DOHH2 (cell line): ENCODE data around the gene SEMA4G.

Experiments used
- EZH2phosphoT487 ChIP-seq: fragments of 200-600 bp; sonication (generic); IDR thresholded peaks from 2 replicates; pipeline ENCODE4 v1.6.1; 2017; ENCODE audit warnings: borderline replicate concordance, mild to moderate bottlenecking, antibody characterized with exemption, low read length, moderate library complexity, mixed read lengths
- TF ChIP-seq, protein P1 (sequence below): fragments of 200-600 bp; sonication (generic); IDR thresholded peaks from one replicate; pipeline ENCODE4 v1.5.1; 2014; ENCODE audit warnings: antibody characterized with exemption, mild to moderate bottlenecking, low read depth, low read length; ENCODE audit not compliant: poor library complexity, severe bottlenecking

- TF ChIP-seq, protein P1, sequence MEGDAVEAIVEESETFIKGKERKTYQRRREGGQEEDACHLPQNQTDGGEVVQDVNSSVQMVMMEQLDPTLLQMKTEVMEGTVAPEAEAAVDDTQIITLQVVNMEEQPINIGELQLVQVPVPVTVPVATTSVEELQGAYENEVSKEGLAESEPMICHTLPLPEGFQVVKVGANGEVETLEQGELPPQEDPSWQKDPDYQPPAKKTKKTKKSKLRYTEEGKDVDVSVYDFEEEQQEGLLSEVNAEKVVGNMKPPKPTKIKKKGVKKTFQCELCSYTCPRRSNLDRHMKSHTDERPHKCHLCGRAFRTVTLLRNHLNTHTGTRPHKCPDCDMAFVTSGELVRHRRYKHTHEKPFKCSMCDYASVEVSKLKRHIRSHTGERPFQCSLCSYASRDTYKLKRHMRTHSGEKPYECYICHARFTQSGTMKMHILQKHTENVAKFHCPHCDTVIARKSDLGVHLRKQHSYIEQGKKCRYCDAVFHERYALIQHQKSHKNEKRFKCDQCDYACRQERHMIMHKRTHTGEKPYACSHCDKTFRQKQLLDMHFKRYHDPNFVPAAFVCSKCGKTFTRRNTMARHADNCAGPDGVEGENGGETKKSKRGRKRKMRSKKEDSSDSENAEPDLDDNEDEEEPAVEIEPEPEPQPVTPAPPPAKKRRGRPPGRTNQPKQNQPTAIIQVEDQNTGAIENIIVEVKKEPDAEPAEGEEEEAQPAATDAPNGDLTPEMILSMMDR: no peak
- no peak for TF ChIP-seq EZH2phosphoT487
Measured at GRCh38 chr10:100976906-100977305, 7.6 kb downstream of the SEMA4G start.
